NCI-H1105 treated with DMSO at 0.1 percent for 48 hours (cell line): ENCODE data around the gene RASL11B.

ENCODE experiments used
- DNase-seq: peaks from one replicate; lab custom pipeline; 2025; lab: John Stamatoyannopoulos, UW

Gene RASL11B

GRCh38 chr4:52843351-52843750 is 18.8 kb upstream of the RASL11B start:
- DNase-seq = no peak

- no peak for DNase-seq
Measured at GRCh38 chr4:52843958-52844357, 18.2 kb upstream of the RASL11B start.

GRCh38 chr4:52844596-52844995 is 17.5 kb upstream of the RASL11B start:
- no peak for DNase-seq

GRCh38 chr4:52846502-52846901 is 15.6 kb upstream of the RASL11B start:
- no peak for DNase-seq

- DNase-seq = no peak
Measured at GRCh38 chr4:52848254-52848653, 13.9 kb upstream of the RASL11B start.

GRCh38 chr4:52850406-52851124 is 11.6 kb upstream of the RASL11B start:
- DNase-seq = no peak

GRCh38 chr4:52852041-52852440 is 10.1 kb upstream of the RASL11B start:
- no peak for DNase-seq

- no peak for DNase-seq
Measured at GRCh38 chr4:52852711-52853110, 9.4 kb upstream of the RASL11B start.

- no peak for DNase-seq
Measured at GRCh38 chr4:52853351-52853750, 8.8 kb upstream of the RASL11B start.

- DNase-seq = no peak
Measured at GRCh38 chr4:52856801-52857200, 5.3 kb upstream of the RASL11B start.

- no peak for DNase-seq
Measured at GRCh38 chr4:52860361-52860760, 1.8 kb upstream of the RASL11B start.

GRCh38 chr4:52861171-52861823 is 820 bp upstream of the RASL11B start:
- DNase-seq = no peak

GRCh38 chr4:52862639-52863161 is 583 bp downstream of the RASL11B start:
- no peak for DNase-seq

- DNase-seq = no peak
Measured at GRCh38 chr4:52863324-52863723, 1.2 kb downstream of the RASL11B start.

GRCh38 chr4:52864793-52865192 is 2.7 kb downstream of the RASL11B start:
- peak; percentile 95 for DNase-seq

- no peak for DNase-seq
Measured at GRCh38 chr4:52865300-52865699, 3.2 kb downstream of the RASL11B start.

- no peak for DNase-seq
Measured at GRCh38 chr4:52866734-52867133, 4.6 kb downstream of the RASL11B start.

- DNase-seq = no peak
Measured at GRCh38 chr4:52867163-52867562, 5.0 kb downstream of the RASL11B start.

GRCh38 chr4:52868133-52868532 is 6.0 kb downstream of the RASL11B start:
- DNase-seq = no peak

- DNase-seq = no peak
Measured at GRCh38 chr4:52869196-52869595, 7.1 kb downstream of the RASL11B start.

- no peak for DNase-seq
Measured at GRCh38 chr4:52869656-52870055, 7.5 kb downstream of the RASL11B start.

- peak; percentile 48 for DNase-seq
Measured at GRCh38 chr4:52870225-52870624, 8.1 kb downstream of the RASL11B start.

GRCh38 chr4:52873191-52873590 is 11.1 kb downstream of the RASL11B start:
- no peak for DNase-seq
